Spleen (tissue), 7 donors: Measurements from ENCODE around the gene GRIN1.

ENCODE experiments used
- CTCF ChIP-seq, 11 experiments: fragments of 200-600 bp in 7 of 11; fragments of 450-650 bp in 4 of 11; sonication (generic) in 4 of 11; IDR thresholded peaks in 8 of 11; conservative IDR thresholded peaks in 3 of 11; 1 replicate in 7 of 11; 2 replicates in 4 of 11; pipeline versions ENCODE4 v1.4.0 to v1.8.0; 2016 to 2021; ENCODE audit warnings: antibody characterized with exemption in 11 of 11, inconsistent platforms in 4 of 11, mild to moderate bottlenecking in 1 of 11
- POLR2A ChIP-seq, 3 donors: fragments of 450-650 bp; IDR thresholded peaks; one replicate each; pipeline ENCODE4 v1.5.1; 2017; ENCODE audit warnings: antibody characterized with exemption in 3 of 3, mild to moderate bottlenecking in 1 of 3
- donor health status: DM: no; HTN: no; CAD: no; lungs with moderate emphysema.
- donor health status: DM: no; HTN: no; CAD: no.
- donor health status: DM: no; HTN: no; CAD: no.

- TF ChIP-seq CTCF (IDR thresholded peaks at IDR 0.05 in 8 of 11, conservative IDR thresholded peaks at IDR 0.05 in 3 of 11) (no peak), POLR2A (IDR thresholded peaks at IDR 0.05) (no peak)
Measured at GRCh38 chr9:137216188-137216965, 77.4 kb downstream of the GRIN1 start.
